Muscle of arm (tissue), 12 donors: Measurements from ENCODE around the gene LIMS1. TPM values are rescaled to one million over a fixed set of nuclear protein-coding genes. Genes with fewer than 3 reads are reported as not detected.
"Not testable (repeated sequence)": the region's sequence is repeated elsewhere in the genome, so short reads cannot be mapped to it uniquely, and the experiment has no call there.

ENCODE experiments used
- DNase-seq: peaks from one replicate; pipeline ENCODE4 v3.0.0-alpha.2; 2013
- polyA plus RNA-seq, 12 donors: library from polyadenylated mRNA; unstranded; fragments of 120-200 nt; gene quantifications; one replicate each; pipeline ENCODE4 v1.2.1, GENCODE V29; 2013; ENCODE audit not compliant: insufficient read length in 12 of 12

Gene LIMS1
- polyA plus RNA-seq, 12 donors = 42.9 to 63.8 (median 50.8) TPM; not detected in 1

GRCh38 chr2:108656282-108656681 lies 122.0 kb downstream of the LIMS1 start:
- not testable (repeated sequence) for DNase-seq

- DNase-seq = not testable (repeated sequence)
These were observed 123.2 kb downstream of the LIMS1 start for GRCh38 chr2:108657517-108657916.

- not testable (repeated sequence) for DNase-seq
These were observed 124.3 kb downstream of the LIMS1 start for GRCh38 chr2:108658553-108658952.

GRCh38 chr2:108661493-108661892 lies 127.2 kb downstream of the LIMS1 start:
- DNase-seq = not testable (repeated sequence)

GRCh38 chr2:108662207-108662612 lies 127.9 kb downstream of the LIMS1 start:
- DNase-seq = not testable (repeated sequence)

- DNase-seq = not testable (repeated sequence)
These were observed 129.1 kb downstream of the LIMS1 start for GRCh38 chr2:108663346-108663745.

- not testable (repeated sequence) for DNase-seq
These were observed 129.8 kb downstream of the LIMS1 start for GRCh38 chr2:108664089-108664488.

GRCh38 chr2:108664979-108665378 lies 130.7 kb downstream of the LIMS1 start:
- not testable (repeated sequence) for DNase-seq

GRCh38 chr2:108665975-108666374 lies 131.7 kb downstream of the LIMS1 start:
- not testable (repeated sequence) for DNase-seq

- not testable (repeated sequence) for DNase-seq
These were observed 132.9 kb downstream of the LIMS1 start for GRCh38 chr2:108667140-108667539.

- not testable (repeated sequence) for DNase-seq
These were observed 136.0 kb downstream of the LIMS1 start for GRCh38 chr2:108670282-108670681.

GRCh38 chr2:108672200-108672805 lies 138.0 kb downstream of the LIMS1 start:
- DNase-seq = not testable (repeated sequence)

- not testable (repeated sequence) for DNase-seq
These were observed 142.3 kb downstream of the LIMS1 start for GRCh38 chr2:108676522-108676921.

GRCh38 chr2:108677239-108677744 lies 143.0 kb downstream of the LIMS1 start:
- DNase-seq = not testable (repeated sequence)

GRCh38 chr2:108678198-108678651 lies 144.0 kb downstream of the LIMS1 start:
- peak; percentile 16 for DNase-seq

- not testable (repeated sequence) for DNase-seq
These were observed 146.5 kb downstream of the LIMS1 start for GRCh38 chr2:108680805-108681204.

- DNase-seq = not testable (repeated sequence)
These were observed 154.8 kb downstream of the LIMS1 start for GRCh38 chr2:108688818-108689756.

GRCh38 chr2:108690001-108690400 lies 155.7 kb downstream of the LIMS1 start:
- not testable (repeated sequence) for DNase-seq

GRCh38 chr2:108691447-108691846 lies 157.2 kb downstream of the LIMS1 start:
- DNase-seq = no peak

- no peak for DNase-seq
These were observed 166.9 kb downstream of the LIMS1 start for GRCh38 chr2:108701208-108701607.

- DNase-seq = no peak
These were observed 167.5 kb downstream of the LIMS1 start for GRCh38 chr2:108701806-108702205.

- DNase-seq = no peak
These were observed 170.6 kb downstream of the LIMS1 start for GRCh38 chr2:108704871-108705270.
